ENCODE results near the gene P3H3.
A peak's percentile ranks its signal among the peaks of the same experiment; 100 is the strongest.

P3H3 gene

GRCh38 chr12:6826734-6827436, 1.3 kb upstream of the P3H3 start:
- DNase-seq: no peak

GRCh38 chr12:6827437-6827911, 733 bp upstream of the P3H3 start:
- peak; percentile 100 for DNase-seq

GRCh38 chr12:6828781-6829535, 751 bp downstream of the P3H3 start:
- DNase-seq: peak; percentile 89

GRCh38 chr12:6829536-6830220, 1.5 kb downstream of the P3H3 start:
- DNase-seq: no peak

- DNase-seq: no peak
Measured at GRCh38 chr12:6830286-6830890, 2.2 kb downstream of the P3H3 start.

DNA sequence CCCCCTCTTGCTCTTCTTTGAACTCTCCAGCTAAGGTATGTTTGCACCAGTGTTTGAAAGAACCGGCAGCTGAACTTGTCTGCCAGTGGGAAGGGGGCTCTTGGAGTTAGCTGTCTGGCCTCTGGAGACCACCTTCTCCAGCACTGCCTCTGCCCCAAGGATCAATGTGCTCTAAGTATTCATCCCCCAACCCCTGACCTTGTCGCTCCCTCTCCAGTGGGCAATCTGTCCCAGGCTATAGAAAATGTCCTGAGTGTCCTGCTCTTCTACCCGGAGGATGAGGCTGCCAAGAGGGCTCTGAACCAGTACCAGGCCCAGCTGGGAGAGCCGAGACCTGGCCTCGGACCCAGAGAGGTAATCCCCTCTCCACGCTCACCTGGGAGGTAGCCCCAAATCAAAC, 2.8 kb downstream of the P3H3 start:
- DNase-seq: no peak

DNA sequence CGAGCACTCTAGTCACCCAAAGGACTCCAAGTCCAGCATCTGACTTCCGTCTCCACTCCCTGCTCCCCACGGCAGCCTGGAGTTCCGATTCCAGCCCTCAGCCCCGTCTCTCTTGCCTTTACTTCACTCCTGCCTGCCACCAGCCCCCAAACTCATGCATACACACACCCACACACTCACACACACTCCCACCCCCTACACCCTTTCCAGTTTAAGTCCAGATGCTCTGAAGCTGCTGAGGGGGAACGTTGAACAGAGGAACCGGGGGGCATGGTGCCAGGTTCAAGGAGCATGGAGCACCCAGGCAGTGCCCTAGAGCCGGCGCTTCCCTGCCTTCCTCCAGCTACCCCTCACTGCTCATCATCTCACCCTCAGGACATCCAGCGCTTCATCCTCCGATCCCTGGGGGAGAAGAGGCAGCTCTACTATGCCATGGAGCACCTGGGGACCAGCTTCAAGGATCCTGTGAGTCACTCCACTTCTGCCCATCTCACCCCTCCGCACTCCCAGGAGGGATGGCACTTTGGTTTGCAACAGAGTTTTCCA, 3.3 kb downstream of the P3H3 start:
- DNase-seq: no peak

DNA sequence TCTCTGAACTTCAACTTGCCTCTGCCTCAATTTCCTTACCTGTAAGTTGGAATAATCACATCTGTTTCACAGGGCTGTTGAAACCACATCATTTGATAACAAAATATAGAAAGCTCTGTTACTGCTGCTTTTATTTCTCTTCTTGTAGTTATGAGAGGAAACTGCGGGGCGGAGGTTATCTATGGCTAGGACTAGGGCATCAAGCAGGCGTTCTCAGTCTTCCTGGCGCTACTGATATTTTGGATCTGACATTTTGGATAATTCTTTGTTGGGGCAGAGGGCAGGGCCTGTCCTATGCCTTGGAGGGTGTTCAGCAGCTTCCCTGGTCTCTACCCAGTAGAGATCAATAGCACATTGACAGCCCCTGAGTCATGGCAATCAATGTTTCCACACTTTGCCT, 3.9 kb downstream of the P3H3 start:
- DNase-seq: no peak

- DNase-seq: no peak
Measured at GRCh38 chr12:6833189-6833890, 5.1 kb downstream of the P3H3 start.

DNA sequence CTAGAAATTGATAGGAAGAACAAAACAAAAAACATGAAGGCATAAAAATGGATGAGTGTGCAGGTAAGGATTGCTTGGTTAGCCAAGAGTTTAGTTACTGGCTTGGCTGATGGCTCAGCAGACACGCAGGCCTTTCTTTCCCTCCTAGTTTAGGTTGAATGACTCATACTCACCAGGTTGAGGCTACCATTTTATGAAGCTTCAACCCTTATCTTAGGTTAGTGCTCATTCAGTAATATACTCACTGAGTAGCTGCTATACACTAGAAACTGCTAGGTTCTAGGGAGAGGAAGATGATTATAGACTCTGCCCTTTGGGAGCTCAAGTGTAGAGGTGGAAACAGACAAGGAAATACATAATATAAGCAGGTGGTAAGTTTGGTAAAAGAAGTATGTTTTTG, 6.0 kb downstream of the P3H3 start:
- no peak for DNase-seq

DNA sequence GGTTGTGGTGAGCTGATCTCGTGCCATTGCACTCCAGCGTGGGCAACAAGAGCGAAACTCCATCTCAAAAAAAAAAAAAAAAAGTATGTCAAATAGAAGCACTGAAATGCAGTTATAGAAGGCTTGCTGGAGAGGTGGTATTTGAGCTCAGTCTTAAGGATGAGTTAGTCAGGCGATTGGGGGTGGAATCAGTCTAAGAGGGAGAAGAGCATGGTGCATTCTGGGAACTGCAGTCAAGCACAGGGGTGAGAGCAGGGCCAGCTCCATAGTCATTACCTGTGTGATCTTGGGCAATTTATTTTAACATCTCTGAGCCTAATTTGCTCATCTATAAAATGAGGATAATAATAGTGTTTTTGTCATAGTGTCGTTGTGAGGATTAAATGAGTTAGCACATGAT, 6.7 kb downstream of the P3H3 start:
- no peak for DNase-seq

DNA sequence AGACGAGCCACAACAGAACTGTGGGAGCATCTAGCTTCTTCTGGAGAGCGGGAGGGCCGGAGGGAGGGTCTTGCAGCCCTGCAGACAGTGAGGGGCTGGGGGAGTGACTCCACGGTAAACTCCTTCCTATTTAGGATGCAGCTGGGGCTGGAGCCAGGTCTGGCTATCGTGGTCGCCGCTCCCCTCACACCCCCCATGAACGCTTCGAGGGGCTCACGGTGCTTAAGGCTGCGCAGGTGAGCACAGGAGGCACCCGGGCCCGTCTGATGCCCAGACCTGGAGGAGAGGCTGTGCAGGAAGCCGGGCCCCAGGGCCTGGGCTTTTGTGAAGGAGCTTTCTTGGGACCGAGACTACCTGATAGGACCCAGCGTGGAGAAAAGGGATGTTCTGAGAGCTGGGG, 8.6 kb downstream of the P3H3 start:
- no peak for DNase-seq

- no peak for DNase-seq
Measured at GRCh38 chr12:6837370-6838060, 9.3 kb downstream of the P3H3 start.

DNA sequence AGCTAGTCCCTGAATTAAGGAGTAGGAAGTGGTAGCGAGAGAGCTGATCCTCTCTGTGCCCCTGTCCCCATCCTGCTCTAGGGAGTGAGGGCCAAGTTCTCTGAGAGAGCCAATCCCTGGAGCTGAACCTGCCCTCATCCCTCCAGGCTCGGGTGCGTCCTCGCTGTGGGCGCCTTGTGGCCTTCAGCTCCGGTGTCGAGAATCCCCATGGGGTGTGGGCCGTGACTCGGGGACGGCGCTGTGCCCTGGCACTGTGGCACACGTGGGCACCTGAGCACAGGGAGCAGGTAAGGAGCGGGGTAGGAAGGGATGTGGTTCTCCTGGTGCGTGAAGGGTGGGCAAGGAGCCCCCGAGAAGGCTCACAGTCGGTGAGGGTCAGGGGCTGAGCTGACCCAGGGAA, 10.6 kb downstream of the P3H3 start:
- no peak for DNase-seq

GRCh38 chr12:6839482-6840201, 11.4 kb downstream of the P3H3 start:
- peak; percentile 100 for DNase-seq

DNA sequence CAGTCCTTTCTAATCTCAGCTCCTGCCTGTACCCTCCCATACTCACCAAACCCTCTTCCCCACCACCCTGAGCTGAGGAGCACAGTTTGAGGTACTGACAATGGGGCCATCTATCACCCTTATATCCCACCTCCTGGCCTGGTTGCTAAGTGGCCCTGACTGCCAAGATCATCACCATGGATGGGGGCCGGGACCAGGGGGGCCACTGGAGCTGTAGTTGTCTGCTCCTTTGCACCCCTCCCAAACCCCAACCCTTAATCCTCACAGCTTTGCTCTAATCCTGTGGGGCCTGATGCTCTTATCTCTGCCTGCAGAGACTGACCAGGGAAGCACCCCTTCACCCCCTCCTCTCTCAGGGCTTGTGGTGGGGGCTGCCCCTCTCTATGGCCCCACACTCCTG, 12.1 kb downstream of the P3H3 start:
- no peak for DNase-seq

DNA sequence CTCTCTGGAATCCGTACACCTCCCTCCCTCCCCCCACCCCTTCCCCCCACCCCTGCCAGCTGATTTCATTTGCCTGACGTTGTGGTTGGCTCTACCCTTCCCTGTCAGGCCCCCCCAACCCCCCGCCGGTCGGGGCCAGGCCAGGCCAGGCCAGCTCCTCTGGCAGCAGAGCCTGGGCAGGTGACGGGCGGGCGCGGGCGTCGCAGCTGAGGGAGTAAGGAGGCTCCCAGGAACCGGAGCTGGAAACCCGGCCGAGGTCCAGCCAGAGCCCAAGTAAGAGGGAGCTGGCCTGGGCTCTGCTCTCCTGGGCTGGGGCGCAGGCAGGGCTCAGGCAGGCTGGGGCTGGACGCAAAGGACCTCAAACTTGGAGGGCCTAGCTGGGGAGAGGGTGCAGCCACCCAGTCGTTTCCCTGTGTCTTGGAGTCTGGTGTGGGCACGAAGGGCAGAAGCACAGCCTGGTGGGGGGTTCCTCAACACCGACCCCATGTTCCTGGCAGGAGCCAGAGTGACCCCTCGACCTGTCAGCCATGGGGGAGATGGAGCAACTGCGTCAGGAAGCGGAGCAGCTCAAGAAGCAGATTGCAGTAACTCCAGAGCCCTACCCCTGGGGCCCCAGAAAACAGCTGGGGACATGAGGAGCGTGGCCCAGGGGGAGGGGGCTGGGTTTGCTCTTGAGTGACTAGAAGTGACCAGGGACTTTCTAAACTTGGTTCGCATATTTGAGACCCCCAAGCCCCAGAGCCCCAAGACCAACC, 12.7 kb downstream of the P3H3 start, which contains the start of gene GNB3:
TSS of gene GNB3 (plus strand) at position 165 of the 755 bp plus-strand sequence. CDS start at position 528, 363 bp downstream.
- no peak for DNase-seq

- DNase-seq: no peak
Measured at GRCh38 chr12:6842075-6842474, 13.9 kb downstream of the P3H3 start.

GRCh38 chr12:6843118-6843902, 15.1 kb downstream of the P3H3 start:
- DNase-seq: no peak
